Activated naive CD4-positive, alpha-beta T cell treated with anti-CD3 and anti-CD28 coated beads, Interleukin-2, amount 50 U/mL, for 16 hours (primary cell): Measurements from ENCODE around the gene RTN4R.

Experiments
- DNase-seq: peaks from one replicate; pipeline ENCODE4 v3.0.0-alpha.2; 2020

The RTN4R gene

GRCh38 chr22:20194681-20195593 lies 73.2 kb downstream of the RTN4R start:
- DNase-seq: no peak

GRCh38 chr22:20193761-20194494 lies 74.2 kb downstream of the RTN4R start:
- DNase-seq: no peak

- no peak for DNase-seq
Measured at GRCh38 chr22:20192972-20193760, 75.0 kb downstream of the RTN4R start.

DNA sequence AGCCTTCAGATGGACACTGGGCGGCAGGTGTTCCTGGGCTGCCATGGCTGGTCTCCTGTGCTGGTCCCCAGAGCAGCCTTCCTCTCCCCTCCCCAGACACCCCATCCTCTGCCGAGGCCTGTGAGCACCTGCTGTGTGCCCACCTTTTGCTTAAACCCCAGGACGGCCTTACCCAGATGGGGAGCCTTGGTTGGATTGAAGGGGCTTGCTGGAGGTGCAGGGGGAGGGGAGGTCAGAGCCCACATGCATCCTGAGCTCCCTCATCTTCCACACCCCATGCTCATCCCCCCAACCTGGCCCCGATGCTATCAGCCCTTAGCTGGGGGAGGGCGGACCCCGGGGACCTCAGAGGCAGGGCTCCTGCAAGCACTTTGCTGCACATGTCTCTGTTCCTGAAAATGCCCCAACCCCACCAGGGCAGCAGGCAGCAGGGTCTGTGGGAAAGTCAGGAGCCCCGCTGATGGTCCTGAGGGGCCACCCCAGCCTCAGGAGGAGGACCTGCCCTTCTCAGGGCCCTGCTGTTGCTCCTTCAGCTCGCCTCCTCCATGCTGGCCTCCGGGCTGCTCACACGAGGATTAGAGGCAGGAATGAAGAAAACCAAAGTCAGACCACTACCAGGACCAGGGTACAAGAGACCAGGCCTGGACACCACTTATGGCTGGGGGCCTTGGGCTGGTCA lies 75.7 kb downstream of the RTN4R start:
- DNase-seq: no peak

DNA sequence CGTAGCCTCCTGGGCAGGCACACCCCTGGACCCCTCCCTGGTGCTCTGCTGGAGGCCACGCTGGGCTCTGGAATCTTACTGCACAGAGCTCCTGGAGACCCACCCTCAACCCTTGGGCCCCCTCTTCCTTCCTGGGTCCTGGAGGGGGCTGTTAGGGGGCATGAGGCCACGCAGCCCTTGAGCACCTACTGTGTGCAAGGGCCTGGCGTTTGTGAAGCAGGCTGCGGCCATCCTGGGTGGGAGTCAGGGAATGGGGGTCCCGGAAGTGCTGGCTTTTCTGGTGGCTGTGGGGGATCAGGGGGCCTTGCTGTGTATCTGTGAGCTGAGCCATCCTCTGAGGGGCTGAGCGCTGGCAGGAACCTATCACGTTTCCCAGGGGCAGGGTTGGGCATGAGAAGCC lies 76.3 kb downstream of the RTN4R start:
- DNase-seq: no peak
